HL-60/S4 treated with phorbol 12-myristate 13-acetate at 8.2 ng/mL for 4 days and 3 days (cell line): ENCODE measurements around the gene RNF175.

Experiments used
- in situ Hi-C: fragments of 300-500 bp; cut with MboI; formaldehyde crosslinking; loops from 2 replicates; pipeline ENCODE4 v1.15.0; 2022; ENCODE audit warnings: low sequenced_read_pairs

Gene RNF175

DNA sequence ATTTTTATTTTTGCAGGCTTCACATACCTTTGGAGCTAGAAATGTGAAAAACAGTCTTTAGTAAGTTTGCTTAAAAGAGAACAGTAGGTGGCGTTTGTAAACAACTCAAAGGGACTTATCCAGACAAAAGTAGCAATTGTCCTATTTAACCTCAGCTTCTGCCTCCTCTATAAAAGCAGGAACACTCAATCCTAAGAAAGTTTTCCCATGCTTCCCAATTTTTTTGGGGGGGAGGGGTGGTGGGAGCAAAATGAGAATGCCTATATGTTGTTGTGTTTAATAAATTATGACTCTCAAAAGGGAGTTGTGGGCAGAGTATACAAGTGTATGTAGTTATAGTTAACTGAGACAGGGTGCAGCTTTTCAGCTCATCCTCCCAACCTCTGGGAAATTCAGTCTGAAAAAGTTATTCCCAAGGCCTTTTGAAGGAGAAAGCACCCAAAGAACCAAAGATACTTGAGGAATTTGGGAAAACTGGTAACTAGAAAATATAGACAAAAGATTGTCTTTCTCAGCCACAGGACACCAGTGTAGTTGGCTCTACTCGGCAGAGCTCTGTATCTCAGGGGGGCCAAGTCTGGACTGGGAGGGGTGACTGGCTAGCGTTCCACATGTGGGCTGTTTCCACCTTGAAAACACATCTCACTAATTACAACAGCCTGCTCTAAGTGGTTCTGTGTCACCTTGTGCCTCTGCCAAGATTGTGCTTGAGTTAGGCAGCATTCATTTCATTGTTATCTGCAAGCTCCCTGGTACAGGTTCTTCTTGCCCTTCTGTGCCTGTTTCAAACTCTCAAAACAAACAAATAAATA is 26.3 kb upstream of the RNF175 start:
- in situ Hi-C loops = no loop called here

DNA sequence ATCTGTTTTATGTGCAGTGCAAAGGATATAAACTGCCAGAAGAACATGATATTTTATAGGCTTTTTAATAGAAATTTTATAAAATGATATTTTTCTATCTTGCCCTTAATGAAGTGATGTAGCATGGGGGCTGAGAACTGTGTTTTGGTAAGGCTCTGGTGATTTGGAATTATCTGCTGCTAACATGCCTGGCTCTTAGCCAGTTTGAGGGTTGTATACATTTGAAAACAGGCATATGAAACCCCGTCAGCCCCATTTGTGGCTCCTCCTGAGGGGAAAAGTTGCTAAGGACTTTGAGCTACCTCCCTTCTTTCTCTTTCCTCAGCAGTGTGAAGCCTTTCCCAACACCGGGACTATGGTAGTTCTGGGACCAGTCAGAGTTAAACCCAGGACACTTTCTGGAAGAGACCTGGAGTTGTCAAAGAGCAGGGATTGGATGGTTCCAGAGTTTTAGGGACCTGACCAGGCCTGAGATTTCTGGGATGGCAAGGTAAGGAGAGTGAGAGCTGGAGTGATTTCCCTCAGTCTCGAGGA is 24.4 kb upstream of the RNF175 start:
- in situ Hi-C loops = no loop called here

DNA sequence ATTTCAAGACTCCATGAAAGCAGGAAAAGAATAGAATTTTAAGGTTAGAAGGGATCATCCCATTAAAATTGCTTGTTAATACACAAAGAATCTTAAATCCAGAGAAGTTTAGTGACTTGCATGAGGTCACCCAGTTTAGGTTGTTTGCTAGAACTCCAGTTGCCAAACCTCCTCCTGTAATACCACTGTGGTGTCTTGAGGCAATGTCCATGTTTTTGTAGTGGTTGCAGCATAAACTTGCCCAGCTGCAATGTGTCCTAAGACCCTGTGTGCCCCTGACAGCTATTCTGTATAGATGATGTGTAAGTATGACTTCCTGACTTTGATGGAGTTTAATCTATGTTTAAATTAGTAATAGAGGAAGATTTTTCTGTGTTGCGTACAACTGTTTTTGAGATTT is 22.8 kb upstream of the RNF175 start:
- in situ Hi-C loops = no loop called here

DNA sequence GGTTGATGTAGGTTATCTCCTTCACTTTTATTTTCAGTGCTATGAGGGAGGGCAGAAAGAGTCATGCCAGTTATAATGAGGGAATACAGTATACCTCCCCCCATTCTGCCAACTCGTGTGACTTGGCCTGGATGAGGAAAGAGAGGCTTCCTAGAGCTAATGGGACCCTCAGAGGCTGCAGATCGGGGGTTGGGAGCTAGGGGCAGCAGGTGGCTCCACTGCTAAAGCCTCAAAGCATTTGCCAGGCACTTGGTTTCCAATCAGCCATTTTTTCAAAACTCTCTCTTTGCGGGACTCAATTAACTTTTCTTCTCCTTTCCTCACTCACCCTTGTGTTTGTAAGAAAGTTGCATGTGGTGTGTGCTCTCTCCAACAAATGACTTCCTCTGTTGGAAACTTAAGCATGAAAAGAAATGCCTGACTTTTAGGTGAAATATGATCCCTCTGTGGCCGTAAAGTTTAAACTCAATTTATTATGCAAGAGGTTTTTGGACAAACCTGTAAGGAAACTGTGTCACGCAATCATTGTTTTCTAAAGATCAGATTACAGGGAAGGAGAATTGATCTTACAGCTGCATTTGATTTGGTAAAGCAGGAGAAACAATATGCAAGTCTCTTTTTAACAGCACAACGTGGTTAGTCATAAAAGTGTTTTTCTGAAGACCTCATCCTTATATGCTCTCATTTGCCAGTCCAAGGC is 22.0 kb upstream of the RNF175 start:
- in situ Hi-C loops = no loop called here

DNA sequence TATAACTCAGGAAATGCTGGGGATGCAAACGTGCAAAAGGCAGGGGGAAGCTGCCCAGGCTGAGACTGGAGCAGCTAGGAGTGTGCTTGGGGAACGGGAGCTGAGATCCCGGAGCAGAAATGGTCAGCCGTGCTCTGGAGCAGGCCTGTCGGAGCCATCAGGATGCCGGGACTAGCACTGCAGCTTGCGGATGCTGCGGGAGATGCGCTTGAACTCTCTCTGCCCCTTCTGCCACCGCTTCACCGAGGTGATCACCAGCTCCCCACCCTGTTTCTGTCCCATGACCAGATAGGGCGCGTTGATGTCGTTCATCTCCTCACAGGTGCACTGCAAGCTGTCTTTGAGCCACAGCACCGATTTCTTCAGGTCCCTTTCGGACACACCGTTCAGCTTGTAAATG is 21.5 kb upstream of the RNF175 start:
- in situ Hi-C loops = no loop called here

DNA sequence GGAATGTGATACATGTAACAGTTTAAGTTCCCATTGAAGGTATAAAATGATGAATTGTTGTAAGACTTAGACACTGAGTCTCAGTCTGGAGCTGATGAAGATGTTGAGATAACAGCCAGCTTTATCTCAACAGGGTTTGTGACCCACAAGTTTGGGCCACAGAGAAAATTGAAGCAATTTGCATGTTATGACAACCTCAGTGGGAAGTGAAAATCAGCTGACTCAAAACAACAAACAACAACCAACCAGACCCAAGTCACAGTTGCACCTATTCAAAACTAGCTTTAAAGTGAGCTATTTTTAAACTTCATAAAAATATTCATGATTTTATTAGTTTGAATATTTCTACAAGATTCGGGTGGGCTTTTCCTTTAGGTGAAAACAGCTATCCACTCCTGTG is 21.1 kb upstream of the RNF175 start:
- in situ Hi-C loops = no loop called here

DNA sequence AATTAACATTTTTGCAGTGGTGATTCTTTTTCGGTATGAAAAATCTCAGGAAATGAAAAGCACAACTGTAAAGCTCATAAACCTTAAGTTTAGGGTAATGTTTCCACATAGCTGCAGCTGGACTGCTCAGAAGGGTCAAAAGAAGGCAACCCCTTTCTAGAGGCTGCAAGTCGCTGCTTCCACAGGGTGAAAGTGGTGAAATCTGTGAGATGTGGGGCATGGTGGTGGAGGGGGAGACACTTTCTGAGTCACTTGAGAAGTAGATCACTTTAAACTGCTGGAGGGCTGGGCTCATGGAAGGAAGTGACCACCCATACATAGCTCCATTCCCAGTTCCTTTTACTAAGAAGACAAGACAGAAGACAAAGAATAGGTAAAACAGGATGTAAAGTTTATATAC is 20.4 kb upstream of the RNF175 start:
- in situ Hi-C loops = no loop called here

DNA sequence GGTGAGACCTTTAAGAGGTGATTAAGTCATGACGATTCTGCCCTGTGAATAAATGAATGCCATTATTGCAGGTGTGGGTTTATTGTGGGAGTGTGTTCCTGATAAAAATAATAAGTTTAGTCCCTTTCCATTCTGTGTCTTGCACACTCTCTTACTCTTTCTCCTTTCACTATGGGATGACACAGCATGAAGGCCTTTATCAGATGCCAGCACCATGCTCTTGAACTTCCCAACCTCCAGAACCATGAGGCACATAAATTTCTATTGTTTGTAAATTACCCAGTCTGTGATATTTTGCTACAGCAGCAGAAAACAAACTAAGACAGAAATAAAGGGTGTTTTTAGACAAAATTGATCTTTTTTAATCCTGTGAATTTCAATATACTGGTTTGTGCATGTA is 18.6 kb upstream of the RNF175 start:
- in situ Hi-C loops = no loop called here

DNA sequence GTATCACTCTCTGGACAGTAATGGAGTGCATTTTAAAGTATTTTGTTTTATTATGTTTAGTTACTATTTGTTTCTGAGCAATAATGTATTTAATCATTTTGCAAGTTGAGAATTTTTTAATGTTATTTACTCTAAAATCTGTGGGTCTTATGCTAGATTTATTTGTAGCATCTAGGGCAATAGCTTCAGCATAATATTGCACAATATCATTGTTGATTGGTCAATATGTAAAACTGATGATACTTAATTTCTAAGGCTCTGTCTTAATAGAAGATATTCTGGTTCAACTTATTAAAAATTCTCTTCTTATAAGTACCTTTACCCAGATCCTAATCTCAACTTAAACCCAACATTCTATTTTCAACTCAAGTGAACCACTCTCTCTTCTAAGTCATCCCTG is 17.6 kb upstream of the RNF175 start:
- in situ Hi-C loops = no loop called here

DNA sequence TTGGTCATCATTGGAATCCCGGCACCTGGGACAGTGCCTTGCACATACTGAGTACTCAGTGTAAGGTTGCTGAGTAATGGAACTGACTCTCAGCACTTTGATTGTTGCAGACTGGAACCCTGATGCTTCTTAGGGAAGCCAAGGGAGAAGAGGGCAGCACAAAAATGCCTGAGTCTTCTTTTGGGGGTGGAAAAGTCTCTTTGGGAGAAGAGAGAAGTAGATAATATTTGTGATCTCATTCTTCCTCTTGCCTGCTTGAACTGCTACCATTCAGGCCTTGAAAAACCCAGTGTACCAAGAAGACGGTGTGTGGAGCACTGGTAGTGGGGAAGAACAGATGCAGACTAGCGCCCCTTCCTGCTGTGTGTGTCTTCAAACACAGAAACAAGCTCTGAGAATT is 16.8 kb upstream of the RNF175 start:
- in situ Hi-C loops = no loop called here

DNA sequence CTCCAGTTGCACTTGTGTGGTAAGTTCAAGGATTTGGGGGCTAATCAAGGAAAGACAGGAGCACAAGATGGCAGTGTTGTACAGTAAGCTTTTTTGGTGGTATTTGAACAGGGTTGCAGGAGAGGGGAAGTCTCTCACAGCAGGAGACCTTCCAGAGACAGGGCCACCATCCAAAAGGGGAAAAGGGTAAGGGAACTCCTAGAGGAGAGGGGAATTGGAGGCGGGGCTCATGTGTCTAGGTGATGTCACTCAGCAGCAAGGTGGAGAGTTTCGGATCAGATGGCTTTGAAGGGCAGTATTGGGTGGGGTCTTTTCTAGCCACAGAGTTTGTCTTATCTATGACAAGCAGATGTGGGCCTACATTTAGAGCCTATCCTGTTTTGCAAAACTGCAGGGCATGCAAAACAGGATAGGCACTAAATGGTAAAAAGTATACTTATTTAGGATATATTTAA is 13.4 kb upstream of the RNF175 start:
- in situ Hi-C loops = no loop called here

DNA sequence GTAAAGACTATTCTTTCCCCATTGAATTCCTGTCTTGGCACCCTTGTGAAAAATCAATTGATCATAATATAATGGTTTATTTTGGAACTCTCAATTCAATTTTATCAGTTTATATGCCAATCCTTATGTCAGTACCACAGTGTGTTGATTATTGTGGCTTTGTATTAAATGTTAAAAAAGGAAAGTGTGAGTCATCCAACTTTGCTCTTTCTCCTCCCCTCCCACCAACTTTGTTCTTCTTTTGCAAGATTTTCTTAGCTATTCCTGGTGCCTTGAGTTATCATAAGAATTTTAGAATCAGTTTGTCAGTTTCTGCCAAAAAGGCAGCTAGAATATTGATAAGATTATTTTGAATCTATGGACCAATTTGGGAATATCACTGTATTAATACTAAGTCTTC is 11.2 kb upstream of the RNF175 start:
- in situ Hi-C loops = no loop called here

DNA sequence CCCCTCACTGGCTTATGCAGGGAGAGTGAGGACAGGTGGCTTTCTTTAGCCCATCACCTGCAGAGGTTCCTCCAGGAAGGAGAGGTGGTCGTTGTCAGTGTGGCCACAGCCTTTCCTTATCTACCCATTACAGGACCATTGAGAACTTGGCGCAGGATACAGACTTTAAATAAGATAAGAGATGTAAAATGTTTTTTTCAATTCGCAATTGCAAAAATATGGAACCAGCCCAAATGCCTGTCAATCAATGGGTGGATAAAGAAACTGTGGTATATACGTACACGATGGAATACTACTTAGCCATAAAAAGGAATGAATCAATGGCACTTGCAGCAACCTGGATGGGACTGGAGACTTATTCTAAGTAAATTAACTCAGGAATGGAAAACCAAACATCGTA is 6.9 kb upstream of the RNF175 start:
- in situ Hi-C loops = no loop called here

DNA sequence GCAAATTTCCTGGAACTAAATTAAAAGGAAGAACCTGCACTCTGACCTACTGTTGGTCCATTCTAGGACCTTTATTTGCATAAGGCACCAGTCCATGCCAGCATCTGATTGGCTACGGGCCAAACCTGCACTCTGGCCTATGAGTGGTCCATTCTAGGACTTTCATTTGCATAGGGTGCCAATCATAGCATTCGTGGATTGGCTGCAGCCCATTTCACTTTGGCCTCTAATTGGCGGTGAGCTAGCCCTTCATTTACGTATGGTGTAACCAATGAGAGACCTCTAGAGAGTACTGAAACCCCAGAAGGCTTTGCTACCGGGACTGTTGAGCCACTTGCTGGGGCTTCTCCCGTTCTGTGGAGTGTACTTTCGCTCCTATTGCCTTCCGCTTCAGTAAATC is 6.1 kb upstream of the RNF175 start:
- in situ Hi-C loops = no loop called here

DNA sequence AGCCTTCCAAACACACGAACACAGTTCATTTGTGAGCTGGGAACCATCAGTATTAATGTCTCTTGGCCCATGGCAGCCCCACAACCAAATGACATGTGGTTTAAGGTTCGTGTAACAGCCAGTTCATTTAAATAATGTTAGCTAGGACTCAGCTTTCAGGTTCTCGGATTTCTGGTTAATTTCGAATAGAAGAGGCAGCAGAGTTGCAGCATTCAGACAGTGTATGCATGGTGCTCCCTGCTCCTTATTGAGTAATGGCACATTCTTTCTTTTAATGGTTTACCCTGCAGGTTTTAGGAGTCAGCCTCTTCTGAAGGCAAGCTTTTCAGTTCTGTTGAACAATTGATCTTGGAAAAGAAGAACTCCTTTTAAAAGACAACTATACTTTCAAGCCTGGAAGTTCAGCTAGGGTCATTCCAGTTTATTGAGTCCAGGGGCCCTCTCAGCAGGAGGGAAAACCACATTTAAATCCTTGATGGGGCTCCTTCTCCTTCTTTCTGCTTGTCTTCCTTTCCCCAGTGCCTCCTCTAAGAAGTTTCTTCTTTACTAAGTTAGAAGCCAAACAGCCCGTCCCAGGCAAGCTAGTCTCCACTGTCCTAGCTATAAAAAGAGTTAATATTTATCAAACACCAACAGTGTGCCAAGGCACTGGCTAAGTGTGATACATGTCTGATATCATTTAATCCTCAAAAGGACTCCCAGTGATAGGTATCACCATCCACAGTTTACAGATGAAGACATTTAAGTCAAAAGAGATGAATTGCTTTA is 5.0 kb upstream of the RNF175 start:
- in situ Hi-C loops = no loop called here

DNA sequence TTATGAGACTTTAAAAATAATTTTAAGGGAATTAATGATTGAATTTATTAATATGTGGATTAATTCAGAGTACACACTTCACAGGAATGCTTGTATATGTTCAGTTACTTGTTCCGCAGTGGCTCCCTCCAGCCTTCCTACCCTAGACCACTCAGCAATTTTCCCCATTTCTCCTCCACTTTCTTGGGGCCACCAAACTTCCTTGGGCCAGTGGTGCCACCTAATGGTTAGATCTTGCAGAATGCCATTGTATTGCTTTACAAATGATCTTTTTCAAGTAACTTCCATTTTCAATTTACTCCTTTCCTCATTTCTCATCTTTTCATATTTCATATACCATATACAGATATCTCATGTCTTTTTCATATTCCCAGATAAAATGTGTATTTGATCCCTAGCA is 3.6 kb upstream of the RNF175 start:
- in situ Hi-C loops = no loop called here

DNA sequence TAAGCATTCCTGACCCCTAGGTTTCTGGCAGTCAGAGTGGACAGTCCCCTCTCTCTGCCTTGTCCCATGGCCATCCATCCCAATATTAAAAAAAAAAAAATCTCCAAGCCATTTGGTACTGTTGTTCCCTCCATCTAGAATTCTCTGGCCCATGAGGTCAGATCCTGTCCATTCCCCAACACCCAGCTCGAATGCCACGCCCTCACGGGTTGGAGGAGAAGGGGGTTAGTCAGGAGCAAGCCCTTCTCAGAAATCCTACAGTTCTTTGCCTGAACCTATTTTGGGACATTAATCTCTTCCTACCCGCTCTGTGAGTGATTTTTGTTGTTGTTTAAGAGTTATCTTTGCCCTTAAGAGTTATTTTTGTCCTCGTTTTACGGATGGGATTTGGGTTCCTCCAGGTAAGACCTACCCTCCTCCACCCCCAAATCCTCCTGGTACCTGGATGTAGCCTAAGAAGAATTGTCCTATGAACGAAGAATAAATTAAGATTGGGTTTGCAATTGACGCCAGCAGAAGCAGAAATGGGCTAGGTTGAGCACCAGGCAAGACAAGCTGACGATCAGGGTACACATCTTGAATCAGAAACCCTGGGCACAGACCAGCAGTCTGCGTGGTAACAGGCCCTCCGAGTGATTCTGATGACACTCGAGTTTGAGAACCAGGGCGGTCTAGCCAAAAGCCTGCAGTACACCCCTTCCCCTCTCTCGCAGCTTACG is 977 bp downstream of the RNF175 start:
- in situ Hi-C loops = no loop called here

DNA sequence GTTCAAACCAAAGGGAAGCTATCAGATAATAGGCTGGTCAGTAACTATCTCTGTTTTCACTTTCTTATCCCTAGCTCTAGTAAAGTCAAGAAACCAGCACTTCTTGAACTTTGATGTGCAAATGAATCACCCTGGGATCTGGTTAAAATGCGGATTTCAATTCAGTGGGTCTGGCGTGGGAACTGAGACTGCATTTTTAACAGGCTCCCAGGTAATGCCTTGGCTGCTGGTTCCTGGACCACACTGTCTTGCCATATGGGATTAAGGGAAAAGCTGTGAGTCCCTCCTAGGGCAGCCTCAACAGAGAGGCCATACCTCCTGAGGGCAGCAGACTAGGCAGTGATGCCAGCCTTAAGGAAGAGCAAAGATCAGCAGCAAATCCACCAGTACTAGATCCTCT is 1.7 kb downstream of the RNF175 start:
- in situ Hi-C loops = no loop called here

DNA sequence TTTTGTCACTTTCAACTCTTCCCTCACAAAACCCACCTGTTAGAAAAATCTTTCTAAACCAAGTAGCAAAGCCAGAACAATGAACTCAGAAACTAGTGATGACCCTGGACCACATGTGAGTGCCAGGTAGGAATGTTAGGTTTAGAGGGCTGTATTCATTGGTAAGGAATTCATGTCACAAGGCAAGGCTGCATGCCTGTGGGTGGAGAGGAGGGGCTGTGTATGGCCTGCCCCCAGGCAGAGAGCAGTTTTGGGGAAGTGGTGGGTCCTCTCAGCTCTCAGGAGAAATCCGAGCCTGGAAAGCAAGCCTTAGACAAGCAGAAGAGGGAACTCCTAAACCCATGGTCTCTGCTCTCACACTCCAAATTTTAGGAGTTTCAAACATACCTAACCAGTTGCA is 2.4 kb downstream of the RNF175 start:
- in situ Hi-C loops = no loop called here

DNA sequence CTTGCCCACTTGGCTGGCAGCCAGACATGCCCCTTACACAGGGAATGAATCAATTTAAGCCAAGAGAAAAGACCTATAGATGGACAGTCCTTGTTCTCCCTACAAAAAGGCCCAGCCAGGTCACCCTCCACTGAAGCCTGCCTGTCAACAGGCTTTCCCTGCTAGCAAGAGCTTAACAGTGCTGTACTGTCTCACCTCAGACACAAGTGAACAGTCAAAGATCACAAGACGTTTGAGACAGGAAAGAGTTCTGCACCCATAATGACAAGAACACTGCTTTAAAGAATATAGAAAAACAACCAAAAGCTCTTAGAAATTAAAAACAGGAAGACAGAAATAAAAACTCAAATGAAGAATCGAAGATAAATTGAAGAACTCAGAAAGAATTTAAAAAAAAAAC is 4.6 kb downstream of the RNF175 start:
- in situ Hi-C loops = no loop called here
